B cell (primary cell): Measurements from ENCODE around the gene TAF6. TPM values are rescaled to one million over a fixed set of nuclear protein-coding genes. Genes with fewer than 3 reads are reported as not detected.

Experiments used
- ATAC-seq: fragments of 200-7000 bp; cut with Tn5 transposase; one replicate; pipeline ENCODE4 v1.10.0; 2021; ENCODE audit warnings: low read depth, mild to moderate bottlenecking, moderate number of reproducible peaks, moderate library complexity
- CTCF ChIA-PET: fragments of 350-600 bp; sonication (Branson Sonifier 250); formaldehyde crosslinking; loops from one replicate; lab custom pipeline; 2021; ENCODE audit warnings: antibody characterized with exemption, inconsistent platforms; lab: Charles Lee
- POLR2A ChIA-PET: fragments of 350-600 bp; sonication (Branson Sonifier 250); formaldehyde crosslinking; loops from one replicate; lab custom pipeline; 2021; ENCODE audit warnings: antibody characterized with exemption; lab: Charles Lee
- DNase-seq: peaks from one replicate; pipeline ENCODE4 v3.0.0; 2013
- H2AFZ ChIP-seq: 2 replicates; pipeline ENCODE4 v1.6.1; 2012; ENCODE audit warnings: mild to moderate bottlenecking, low read depth, low read length; ENCODE audit not compliant: insufficient read depth, poor library complexity, severe bottlenecking
- H3K27ac ChIP-seq, 2 donors: 1 replicate in 1 of 2; 2 replicates in 1 of 2; pipeline ENCODE4 v1.5.1; 2012 to 2013; ENCODE audit warnings: low read length in 2 of 2, mild to moderate bottlenecking in 2 of 2, moderate library complexity in 1 of 2
- H3K27me3 ChIP-seq, 4 experiments: fragments of 200-600 bp in 1 of 4; sonication (generic) in 1 of 4; replicated peaks in 1 of 4; 1 replicate in 2 of 4; 2 replicates in 2 of 4; pipeline versions ENCODE4 v1.6.1 to v1.7.0; 2013 to 2016; ENCODE audit warnings: low read length in 3 of 4, mild to moderate bottlenecking in 2 of 4, mixed read lengths in 1 of 4, moderate library complexity in 1 of 4; ENCODE audit not compliant: insufficient read depth in 4 of 4, control insufficient read depth in 3 of 4; ENCODE audit errors: control extremely low read depth in 1 of 4
- H3K36me3 ChIP-seq, 2 experiments: replicated peaks in 1 of 2; 1 replicate in 1 of 2; 2 replicates in 1 of 2; pipeline versions ENCODE4 v1.6.1 to v1.7.1; 2013; ENCODE audit warnings: low read length in 1 of 2; ENCODE audit not compliant: insufficient read depth in 2 of 2, control insufficient read depth in 1 of 2; ENCODE audit errors: control extremely low read depth in 1 of 2, extremely low read depth in 1 of 2
- H3K4me1 ChIP-seq, 2 donors: fragments of 200-600 bp in 1 of 2; sonication (generic) in 1 of 2; 1 replicate in 1 of 2; 2 replicates in 1 of 2; pipeline versions ENCODE4 v1.5.1 to v1.6.1; 2013 to 2017; ENCODE audit warnings: low read length in 2 of 2; ENCODE audit not compliant: control insufficient read depth in 2 of 2, insufficient read depth in 2 of 2
- H3K4me2 ChIP-seq: replicated peaks from 2 replicates; pipeline ENCODE3; 2012; ENCODE audit warnings: mild to moderate bottlenecking, low read depth, low read length; ENCODE audit not compliant: poor library complexity, severe bottlenecking
- H3K4me3 ChIP-seq, 5 experiments: fragments of 200-600 bp in 1 of 5; sonication (generic) in 1 of 5; 1 replicate in 3 of 5; 2 replicates in 2 of 5; pipeline versions ENCODE4 v1.5.1 to v1.7.0; 2011 to 2016; ENCODE audit warnings: low read length in 4 of 5, mild to moderate bottlenecking in 4 of 5, low read depth in 2 of 5, control low read depth in 1 of 5, moderate library complexity in 1 of 5; ENCODE audit not compliant: insufficient read depth in 1 of 5; ENCODE audit errors: control extremely low read depth in 1 of 5, extremely low read depth in 1 of 5
- H3K79me2 ChIP-seq: fragments of 200-600 bp; sonication (generic); one replicate; pipeline ENCODE4 v1.6.0; 2016; ENCODE audit warnings: low read length; ENCODE audit not compliant: control insufficient read depth, insufficient read depth
- H3K9ac ChIP-seq: fragments of 200-600 bp; sonication (generic); 2 replicates; pipeline ENCODE4 v1.6.1; 2017; ENCODE audit warnings: mild to moderate bottlenecking, low read length, moderate library complexity
- H3K9me3 ChIP-seq, 3 donors: one replicate each; pipeline versions ENCODE4 v1.6.1 to v1.7.1; 2013; ENCODE audit warnings: low read length in 2 of 3; ENCODE audit not compliant: control insufficient read depth in 2 of 3, insufficient read depth in 1 of 3; ENCODE audit errors: control extremely low read depth in 1 of 3
- H4K20me1 ChIP-seq: 2 replicates; pipeline ENCODE4 v1.6.0; 2012; ENCODE audit warnings: mild to moderate bottlenecking, low read length; ENCODE audit not compliant: insufficient read depth, control insufficient read depth, poor library complexity, severe bottlenecking
- H3K27ac Mint-ChIP-seq: one replicate; pipeline ENCODE4 v1.8.0; 2021; ENCODE audit warnings: mixed read lengths
- H3K27me3 Mint-ChIP-seq: one replicate; pipeline ENCODE4 v1.8.0; 2021; ENCODE audit warnings: mixed read lengths
- H3K4me1 Mint-ChIP-seq: one replicate; pipeline ENCODE4 v1.8.0; 2021; ENCODE audit warnings: mixed read lengths
- H3K4me3 Mint-ChIP-seq: one replicate; pipeline ENCODE4 v1.8.0; 2021; ENCODE audit warnings: mixed read lengths
- H3K9me3 Mint-ChIP-seq: one replicate; pipeline ENCODE4 v1.8.0; 2022; ENCODE audit warnings: mixed read lengths; ENCODE audit not compliant: insufficient read depth
- CTCF ChIP-seq: fragments of 200-600 bp; IDR thresholded peaks from one replicate; pipeline ENCODE4 v1.8.0; 2022; ENCODE audit warnings: antibody characterized with exemption, mild to moderate bottlenecking
- EZH2 ChIP-seq: IDR thresholded peaks from 2 replicates; pipeline ENCODE4 v1.6.1; 2012; ENCODE audit warnings: borderline replicate concordance, low read depth, mild to moderate bottlenecking, moderate library complexity, low read length; ENCODE audit not compliant: insufficient read depth, poor library complexity, severe bottlenecking
- WGBS: methylation state at CpG from one replicate; pipeline ENCODE4 v1.1.5; 2013; ENCODE audit warnings: missing lambda C conversion rate; ENCODE audit not compliant: insufficient coverage; 5-methylcytosine and 5-hydroxymethylcytosine counted together
- intact Hi-C: fragments of 100-400 bp; cut with micrococcal nuclease; formaldehyde crosslinking; loops from one replicate; pipeline ENCODE4 v1.10.0; 2022
- polyA plus RNA-seq: library from polyadenylated mRNA; depleted of rRNA; stranded (reverse); fragments of >200 nt; gene quantifications from 2 replicates; pipeline ENCODE4 v1.2.3, GENCODE V29; 2012
- total RNA-seq, 2 donors: library from RNA; stranded (reverse); fragments of 120-200 nt in 1 of 2; gene quantifications; 1 replicate in 1 of 2; 2 replicates in 1 of 2; pipeline versions ENCODE4 v1.2.3 to v1.2.4, GENCODE V29; 2013 to 2022

TAF6 gene
- total and polyA plus RNA-seq, 2 donors (not counting 1 experiment from before 2014, with no cell fraction given), result 48.3 to 65.8 TPM

GRCh38 chr7:100090527-100091410 lies 28.4 kb downstream of the TAF6 start:
- H3K36me3 ChIP-seq, result peaks cover 0 to 53% of the 10 kb centered on the region in 2 experiments
- H3K79me2 ChIP-seq, result peaks cover 14% of the 10 kb centered on the region
- H4K20me1 ChIP-seq, result peaks cover 28% of the 10 kb centered on the region
- TF ChIP-seq EZH2 (no peak), CTCF (no peak)
- intact Hi-C loops, result no loop called here
- WGBS, result 100% methylated on average over 11 of the region's 14 CpGs
- no peak overlapping the region for H3K4me3 ChIP-seq
- no peak for ATAC-seq
- H3K9me3 Mint-ChIP-seq, result no peaks in the 10 kb centered on the region
- CTCF ChIA-PET, result interaction anchor here (0.8 to 1.2 kb wide), 4 partner anchors 10 to 177 kb away, joined by 3 to 4 read pairs (median 3); no protein-coding TSS in a partner anchor
- no peaks in the 10 kb centered on the region for H3K27me3 ChIP-seq
- peaks cover 14 to 18% of the 10 kb centered on the region in 2 donors for H3K4me1 ChIP-seq
- no peak overlapping the region for H2AFZ ChIP-seq
- no peak overlapping the region for H3K4me2 ChIP-seq
- H3K27me3 Mint-ChIP-seq, result no peaks in the 10 kb centered on the region
- H3K4me3 Mint-ChIP-seq, result peak overlapping the region; percentile 58
- peaks cover 19% of the 10 kb centered on the region for H3K4me1 Mint-ChIP-seq
- H3K27ac Mint-ChIP-seq, result peak overlapping the region; percentile 76
- H3K9me3 ChIP-seq, result no peaks in the 10 kb centered on the region
- POLR2A ChIA-PET, result interaction anchor here (0.9 to 1.6 kb wide), 2 partner anchors 10 to 27 kb away, joined by 6 to 10 read pairs; partner anchors contain the start of genes AP4M1 and MCM7
- no peak overlapping the region for H3K9ac ChIP-seq
- no peak for DNase-seq
- no peak overlapping the region for H3K27ac ChIP-seq
